RWPE2 (cell line): ENCODE measurements around the gene MYO18A.

Source experiments
- ATAC-seq: fragments of 200-7000 bp; cut with Tn5 transposase; 3 replicates; pipeline ENCODE4 v1.9.1; 2021; ENCODE audit warnings: low read depth
- DNase-seq: peaks from one replicate; pipeline ENCODE4 v3.0.0-alpha.2; 2020; ENCODE audit warnings: low spot score
- H3K27ac ChIP-seq: fragments of 450-650 bp; 2 replicates; pipeline ENCODE4 v1.5.1; 2017; ENCODE audit warnings: mild to moderate bottlenecking; ENCODE audit not compliant: poor library complexity, severe bottlenecking
- H3K27me3 ChIP-seq: fragments of 250-450 bp; sonication (Bioruptor Pico); 2 replicates; pipeline ENCODE4 v1.5.1; 2021; ENCODE audit warnings: mild to moderate bottlenecking, moderate library complexity; ENCODE audit not compliant: insufficient read depth, poor library complexity, severe bottlenecking
- H3K36me3 ChIP-seq: fragments of 250-450 bp; sonication (Bioruptor Pico); 2 replicates; pipeline ENCODE4 v1.5.1; 2020; ENCODE audit warnings: low read depth, mild to moderate bottlenecking, moderate library complexity
- H3K4me1 ChIP-seq: fragments of 250-450 bp; sonication (Bioruptor Pico); 2 replicates; pipeline ENCODE4 v1.5.1; 2021; ENCODE audit warnings: mild to moderate bottlenecking, moderate library complexity; ENCODE audit not compliant: insufficient read depth, poor library complexity, severe bottlenecking
- H3K4me3 ChIP-seq: fragments of 250-450 bp; sonication (Bioruptor Pico); 2 replicates; pipeline ENCODE4 v1.5.1; 2021; ENCODE audit warnings: mild to moderate bottlenecking, moderate library complexity; ENCODE audit not compliant: severe bottlenecking
- H3K9me3 ChIP-seq: fragments of 250-450 bp; sonication (Bioruptor Pico); 2 replicates; pipeline ENCODE4 v1.5.1; 2021; ENCODE audit warnings: mild to moderate bottlenecking, moderate library complexity; ENCODE audit not compliant: severe bottlenecking
- TF ChIP-seq, protein P1 (sequence below): fragments of 450-650 bp; IDR thresholded peaks from one replicate; pipeline ENCODE4 v1.5.1; 2017; ENCODE audit warnings: mild to moderate bottlenecking, moderate library complexity; ENCODE audit not compliant: poor library complexity, severe bottlenecking

The MYO18A gene

DNA sequence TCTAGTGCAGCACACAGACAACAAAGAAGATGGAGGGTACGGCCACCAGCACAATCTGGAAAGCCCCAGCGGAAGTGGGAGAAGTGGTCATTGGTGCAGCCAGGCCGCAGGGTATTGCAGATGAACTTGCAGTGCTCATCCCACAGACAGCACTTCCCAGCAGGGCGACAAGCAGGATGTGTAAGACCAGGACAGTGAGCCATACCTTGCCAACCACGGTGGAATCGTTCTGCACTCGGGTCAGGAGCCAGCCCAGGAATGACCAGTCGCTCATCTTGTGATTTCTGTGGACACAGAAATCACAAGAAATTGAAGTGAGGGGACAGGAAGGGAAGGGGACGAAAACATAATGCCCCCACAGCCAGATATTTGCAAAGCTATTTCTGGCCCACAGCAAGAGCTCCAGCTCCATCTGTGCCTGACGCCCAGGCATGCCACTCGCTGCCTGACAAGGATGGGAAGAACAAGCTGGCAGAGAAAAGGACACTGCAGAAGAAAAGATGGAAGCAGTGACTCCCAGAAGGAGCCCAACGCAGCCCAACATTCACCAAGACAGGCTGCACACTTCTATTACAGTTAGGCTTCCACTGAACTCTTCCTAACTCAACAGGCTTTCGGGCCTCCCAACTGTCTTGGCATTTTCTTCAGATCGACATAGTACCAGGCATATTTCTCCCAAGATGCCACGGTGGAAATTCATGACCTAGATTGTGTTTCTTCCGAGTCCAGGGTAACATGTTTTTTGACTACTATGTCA, 17.5 kb upstream of the MYO18A start:
- no peaks in the 10 kb centered on the region for H3K9me3 ChIP-seq
- TF ChIP-seq, protein P1, sequence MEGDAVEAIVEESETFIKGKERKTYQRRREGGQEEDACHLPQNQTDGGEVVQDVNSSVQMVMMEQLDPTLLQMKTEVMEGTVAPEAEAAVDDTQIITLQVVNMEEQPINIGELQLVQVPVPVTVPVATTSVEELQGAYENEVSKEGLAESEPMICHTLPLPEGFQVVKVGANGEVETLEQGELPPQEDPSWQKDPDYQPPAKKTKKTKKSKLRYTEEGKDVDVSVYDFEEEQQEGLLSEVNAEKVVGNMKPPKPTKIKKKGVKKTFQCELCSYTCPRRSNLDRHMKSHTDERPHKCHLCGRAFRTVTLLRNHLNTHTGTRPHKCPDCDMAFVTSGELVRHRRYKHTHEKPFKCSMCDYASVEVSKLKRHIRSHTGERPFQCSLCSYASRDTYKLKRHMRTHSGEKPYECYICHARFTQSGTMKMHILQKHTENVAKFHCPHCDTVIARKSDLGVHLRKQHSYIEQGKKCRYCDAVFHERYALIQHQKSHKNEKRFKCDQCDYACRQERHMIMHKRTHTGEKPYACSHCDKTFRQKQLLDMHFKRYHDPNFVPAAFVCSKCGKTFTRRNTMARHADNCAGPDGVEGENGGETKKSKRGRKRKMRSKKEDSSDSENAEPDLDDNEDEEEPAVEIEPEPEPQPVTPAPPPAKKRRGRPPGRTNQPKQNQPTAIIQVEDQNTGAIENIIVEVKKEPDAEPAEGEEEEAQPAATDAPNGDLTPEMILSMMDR, result no peak
- no peak overlapping the region for H3K27ac ChIP-seq
- H3K27me3 ChIP-seq, result no peaks in the 10 kb centered on the region
- H3K36me3 ChIP-seq, result no peaks in the 10 kb centered on the region
- peaks cover 7% of the 10 kb centered on the region for H3K4me1 ChIP-seq
- no peak overlapping the region for H3K4me3 ChIP-seq
- DNase-seq (no peak), ATAC-seq (no peak)

DNA sequence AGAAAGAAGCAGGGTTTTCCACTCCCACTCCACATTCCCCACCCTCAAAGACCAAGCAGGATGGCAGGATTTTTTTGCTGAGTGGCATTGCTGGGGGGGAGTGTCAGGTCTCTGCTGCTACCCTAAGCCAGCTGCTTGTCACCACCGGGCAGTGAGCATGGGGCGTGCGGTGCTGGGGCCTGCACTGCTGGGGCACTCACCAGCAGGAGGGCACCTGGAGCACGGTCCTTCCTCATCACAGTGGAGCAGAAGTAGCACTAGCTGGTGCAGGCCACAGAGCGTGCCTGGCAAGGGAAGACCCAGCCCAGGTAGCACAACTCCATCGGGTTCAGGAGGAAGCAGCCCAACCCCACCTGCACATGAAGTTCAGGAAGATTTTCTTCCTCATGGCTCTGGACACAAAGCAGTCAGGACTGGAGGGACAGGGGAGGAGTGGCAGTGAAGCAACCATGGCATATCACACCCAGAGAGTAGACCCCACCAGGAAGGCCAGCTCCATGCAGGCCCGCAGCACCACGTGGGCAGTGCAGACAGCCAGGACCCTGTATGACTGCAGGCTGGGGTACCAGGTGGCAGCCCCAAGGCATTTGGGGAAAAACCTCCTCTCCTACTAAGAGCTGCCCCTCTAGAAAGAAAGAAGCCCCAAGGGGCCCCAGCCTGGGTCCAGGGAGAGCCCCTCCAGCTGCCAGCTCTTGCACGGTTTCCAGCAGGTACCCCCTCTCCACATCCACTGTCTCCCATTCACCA, 16.7 kb upstream of the MYO18A start:
- no peak overlapping the region for H3K27ac ChIP-seq
- H3K9me3 ChIP-seq, result no peaks in the 10 kb centered on the region
- ATAC-seq (peak; percentile 27; the same call in 1 of the 3 replicates), DNase-seq (no peak)
- no peaks in the 10 kb centered on the region for H3K36me3 ChIP-seq
- TF ChIP-seq, protein P1, result no peak
- H3K4me1 ChIP-seq, result peaks cover 7% of the 10 kb centered on the region
- H3K4me3 ChIP-seq, result no peak overlapping the region
- H3K27me3 ChIP-seq, result no peaks in the 10 kb centered on the region

- Histone ChIP-seq H3K36me3 (no peaks in the 10 kb centered on the region), H3K27me3 (no peaks in the 10 kb centered on the region), H3K27ac (no peak overlapping the region), H3K4me3 (no peak overlapping the region), H3K4me1 (peaks cover 7% of the 10 kb centered on the region), H3K9me3 (no peaks in the 10 kb centered on the region)
- peak; percentile 45; the same call in 1 of the 3 replicates for ATAC-seq
- no peak for DNase-seq
- TF ChIP-seq, protein P1, result no peak
These were observed 15.4 kb upstream of the MYO18A start for GRCh38 chr17:29195465-29196081.

GRCh38 chr17:29194669-29195068, 14.5 kb upstream of the MYO18A start:
- Histone ChIP-seq H3K4me3 (no peak overlapping the region), H3K27me3 (no peaks in the 10 kb centered on the region), H3K4me1 (peaks cover 7% of the 10 kb centered on the region), H3K27ac (no peak overlapping the region), H3K36me3 (no peaks in the 10 kb centered on the region), H3K9me3 (no peaks in the 10 kb centered on the region)
- DNase-seq (no peak), ATAC-seq (no peak)
- TF ChIP-seq, protein P1, result no peak
